ENCODE data around the gene PRMT1. TPM values are rescaled to one million over a fixed set of nuclear protein-coding genes. Genes with fewer than 3 reads are reported as not detected.

Gene PRMT1
- total RNA-seq, 1 donor from 2014 or later = 130 TPM

DNA sequence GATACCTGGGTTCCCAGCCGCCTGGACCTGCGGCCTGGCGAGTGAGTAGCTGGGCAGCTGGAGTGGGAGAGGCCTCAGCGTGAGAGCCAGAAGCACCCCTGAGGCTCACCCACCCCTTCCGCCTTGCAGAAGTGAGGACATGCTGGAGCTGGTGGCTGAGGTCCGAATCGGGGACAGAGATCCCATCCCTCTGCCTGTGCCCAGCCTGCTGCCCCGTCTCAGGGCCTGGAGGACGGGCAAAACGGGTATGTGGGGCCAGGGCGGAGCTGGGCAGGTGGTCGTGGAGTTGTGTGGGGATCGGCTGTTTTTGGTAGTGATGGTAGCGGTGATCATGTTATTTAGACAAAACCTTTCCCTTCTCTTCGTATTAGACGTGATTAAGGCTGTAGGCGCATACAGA lies 30.5 kb upstream of the PRMT1 start:
- no peak for ATAC-seq
- intact Hi-C loops (cut with micrococcal nuclease) = no loop called here
- DNase-seq = no peak

DNA sequence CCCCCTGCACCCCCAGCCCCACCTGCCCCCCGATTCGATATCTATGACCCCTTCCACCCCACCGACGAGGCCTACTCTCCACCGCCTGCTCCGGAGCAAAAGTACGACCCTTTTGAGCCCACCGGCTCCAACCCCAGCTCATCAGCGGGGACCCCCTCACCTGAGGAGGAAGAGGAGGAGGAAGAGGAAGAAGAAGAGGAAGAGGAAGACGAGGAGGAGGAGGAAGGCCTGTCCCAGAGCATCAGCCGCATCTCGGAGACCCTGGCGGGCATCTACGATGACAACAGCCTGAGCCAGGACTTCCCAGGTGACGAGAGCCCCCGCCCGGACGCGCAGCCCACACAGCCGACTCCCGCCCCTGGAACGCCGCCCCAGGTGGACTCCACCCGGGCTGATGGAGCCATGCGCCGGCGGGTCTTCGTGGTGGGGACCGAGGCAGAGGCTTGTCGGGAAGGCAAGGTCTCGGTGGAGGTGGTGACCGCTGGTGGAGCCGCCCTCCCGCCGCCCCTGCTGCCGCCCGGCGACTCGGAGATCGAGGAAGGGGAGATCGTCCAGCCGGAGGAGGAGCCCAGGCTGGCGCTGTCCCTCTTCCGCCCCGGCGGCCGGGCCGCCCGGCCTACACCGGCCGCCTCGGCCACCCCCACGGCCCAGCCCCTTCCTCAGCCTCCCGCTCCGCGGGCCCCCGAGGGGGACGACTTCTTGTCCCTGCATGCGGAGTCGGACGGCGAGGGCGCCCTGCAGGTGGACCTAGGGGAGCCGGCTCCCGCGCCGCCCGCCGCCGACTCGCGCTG lies 25.8 kb upstream of the PRMT1 start:
- intact Hi-C loops (cut with micrococcal nuclease) = no loop called here
- DNase-seq (no peak), ATAC-seq (no peak)

DNA sequence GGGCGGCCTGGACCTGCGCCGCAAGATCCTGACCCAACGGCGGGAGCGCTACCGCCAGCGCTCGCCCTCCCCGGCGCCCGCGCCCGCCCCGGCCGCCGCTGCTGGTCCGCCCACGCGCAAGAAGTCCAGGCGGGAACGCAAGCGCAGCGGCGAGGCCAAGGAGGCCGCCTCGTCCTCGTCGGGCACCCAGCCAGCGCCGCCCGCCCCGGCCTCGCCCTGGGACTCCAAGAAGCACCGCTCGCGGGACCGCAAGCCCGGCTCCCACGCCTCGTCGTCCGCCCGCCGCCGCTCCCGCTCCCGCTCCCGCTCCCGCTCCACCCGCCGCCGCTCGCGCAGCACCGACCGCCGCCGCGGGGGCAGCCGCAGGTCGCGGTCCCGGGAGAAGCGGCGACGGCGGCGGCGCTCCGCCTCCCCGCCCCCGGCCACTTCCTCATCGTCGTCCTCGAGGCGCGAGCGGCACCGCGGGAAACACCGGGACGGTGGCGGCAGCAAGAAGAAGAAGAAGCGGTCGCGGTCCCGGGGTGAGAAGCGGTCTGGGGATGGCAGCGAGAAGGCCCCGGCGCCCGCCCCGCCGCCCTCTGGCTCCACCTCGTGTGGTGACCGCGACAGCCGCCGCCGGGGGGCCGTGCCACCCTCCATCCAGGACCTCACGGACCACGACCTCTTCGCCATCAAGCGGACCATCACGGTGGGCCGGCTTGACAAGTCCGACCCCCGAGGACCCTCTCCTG lies 25.1 kb upstream of the PRMT1 start:
- DNase-seq (no peak), ATAC-seq (no peak)
- intact Hi-C loops (cut with micrococcal nuclease) = no loop called here

DNA sequence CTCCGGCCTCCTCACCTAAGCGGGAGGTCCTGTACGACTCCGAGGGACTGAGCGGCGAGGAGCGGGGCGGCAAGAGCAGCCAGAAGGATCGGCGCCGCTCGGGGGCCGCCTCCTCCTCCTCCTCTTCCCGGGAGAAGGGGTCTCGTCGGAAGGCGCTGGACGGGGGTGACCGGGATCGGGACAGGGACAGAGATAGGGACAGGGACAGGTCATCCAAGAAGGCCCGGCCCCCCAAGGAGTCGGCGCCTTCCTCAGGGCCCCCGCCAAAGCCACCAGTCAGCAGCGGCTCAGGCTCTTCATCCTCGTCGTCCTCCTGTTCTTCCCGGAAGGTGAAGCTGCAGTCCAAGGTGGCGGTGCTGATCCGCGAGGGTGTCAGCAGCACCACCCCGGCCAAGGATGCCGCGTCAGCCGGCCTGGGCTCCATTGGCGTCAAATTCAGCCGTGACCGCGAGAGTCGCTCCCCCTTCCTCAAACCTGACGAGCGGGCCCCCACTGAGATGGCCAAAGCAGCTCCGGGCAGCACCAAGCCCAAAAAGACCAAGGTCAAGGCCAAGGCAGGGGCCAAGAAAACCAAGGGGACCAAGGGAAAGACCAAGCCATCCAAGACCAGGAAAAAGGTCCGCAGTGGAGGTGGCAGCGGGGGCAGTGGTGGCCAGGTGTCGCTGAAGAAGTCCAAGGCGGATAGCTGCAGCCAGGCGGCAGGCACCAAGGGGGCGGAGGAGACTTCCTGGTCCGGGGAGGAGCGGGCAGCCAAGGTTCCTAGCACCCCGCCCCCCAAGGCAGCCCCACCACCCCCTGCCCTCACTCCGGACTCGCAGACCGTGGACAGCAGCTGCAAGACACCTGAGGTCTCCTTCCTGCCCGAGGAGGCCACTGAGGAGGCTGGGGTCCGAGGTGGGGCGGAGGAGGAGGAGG lies 24.3 kb upstream of the PRMT1 start:
- ATAC-seq = no peak
- DNase-seq = no peak
- intact Hi-C loops (cut with micrococcal nuclease) = no loop called here

DNA sequence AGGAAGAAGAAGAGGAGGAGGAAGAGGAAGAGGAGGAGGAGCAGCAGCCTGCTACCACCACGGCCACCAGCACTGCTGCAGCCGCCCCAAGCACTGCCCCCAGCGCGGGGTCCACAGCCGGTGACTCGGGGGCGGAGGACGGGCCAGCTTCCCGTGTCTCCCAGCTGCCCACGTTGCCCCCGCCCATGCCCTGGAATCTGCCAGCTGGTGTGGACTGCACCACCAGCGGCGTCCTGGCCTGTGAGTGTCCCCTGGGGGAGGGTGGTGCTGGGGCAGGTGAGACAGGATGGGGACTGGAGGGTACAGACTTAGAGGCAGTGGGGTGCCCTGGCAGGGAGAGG lies 23.6 kb upstream of the PRMT1 start:
- ATAC-seq (no peak), DNase-seq (no peak)
- intact Hi-C loops (cut with micrococcal nuclease) = no loop called here

DNA sequence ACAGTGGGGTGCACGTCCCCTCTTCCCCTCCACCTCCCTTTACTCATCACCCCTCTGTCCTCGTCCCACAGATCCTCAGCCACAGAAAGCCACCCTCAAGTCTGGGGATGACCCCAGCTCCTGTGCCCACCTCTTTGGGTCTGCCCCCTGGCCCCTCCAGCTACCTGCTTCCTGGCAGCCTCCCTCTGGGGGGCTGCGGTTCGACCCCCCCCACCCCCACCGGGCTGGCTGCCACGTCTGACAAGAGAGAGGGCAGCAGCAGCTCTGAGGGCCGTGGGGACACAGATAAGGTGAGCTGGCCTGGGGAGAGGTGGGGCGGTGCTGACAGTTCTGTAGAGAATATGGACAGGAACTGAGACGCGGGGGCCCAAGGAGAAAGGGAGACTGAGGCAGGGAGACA lies 22.5 kb upstream of the PRMT1 start:
- no peak for ATAC-seq
- DNase-seq = no peak
- intact Hi-C loops (cut with micrococcal nuclease) = no loop called here

DNA sequence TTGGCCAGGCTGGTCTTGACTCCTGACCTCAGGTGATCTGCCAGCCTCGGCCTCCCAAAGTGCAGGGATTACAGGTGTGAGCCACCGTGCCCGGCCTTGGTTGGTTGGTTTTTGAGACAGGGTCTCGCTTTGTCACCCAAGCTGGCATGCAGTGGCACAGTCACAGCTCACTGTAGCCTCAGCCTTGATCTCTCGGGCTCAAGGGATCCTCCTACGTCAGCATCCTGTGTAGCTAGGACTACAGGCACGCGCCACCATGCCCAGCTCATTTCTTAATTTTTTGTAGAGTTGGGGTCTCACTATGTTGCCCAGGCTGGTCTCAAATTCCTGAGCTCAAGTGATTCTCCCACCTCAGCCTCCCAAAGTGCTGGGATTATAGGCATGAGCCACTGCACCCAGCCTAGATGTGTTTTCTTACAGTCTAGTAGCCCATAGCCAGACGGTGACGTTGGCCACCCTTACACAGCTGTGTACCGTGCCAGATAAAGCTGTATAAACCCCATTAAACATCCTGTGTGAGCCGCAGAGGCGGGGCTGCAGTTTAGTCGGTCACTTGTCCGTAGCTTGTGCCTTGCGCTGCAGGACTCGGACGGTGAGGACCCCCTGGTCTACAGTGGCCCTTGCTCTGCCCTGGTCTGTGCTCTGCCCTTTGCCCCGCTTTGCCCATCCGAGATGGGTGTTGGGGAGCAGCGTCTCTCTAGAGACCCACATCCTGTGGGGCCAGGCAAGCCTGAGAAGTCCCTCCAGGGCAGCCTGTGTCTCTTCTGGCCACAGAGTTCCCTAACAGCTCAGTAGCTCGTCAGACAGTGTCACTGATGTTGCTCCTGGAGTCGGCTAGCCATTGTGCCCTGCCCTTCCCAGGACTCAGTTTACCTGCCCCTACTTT lies 21.3 kb upstream of the PRMT1 start:
- ATAC-seq (no peak), DNase-seq (no peak)
- intact Hi-C loops (cut with micrococcal nuclease) = no loop called here

DNA sequence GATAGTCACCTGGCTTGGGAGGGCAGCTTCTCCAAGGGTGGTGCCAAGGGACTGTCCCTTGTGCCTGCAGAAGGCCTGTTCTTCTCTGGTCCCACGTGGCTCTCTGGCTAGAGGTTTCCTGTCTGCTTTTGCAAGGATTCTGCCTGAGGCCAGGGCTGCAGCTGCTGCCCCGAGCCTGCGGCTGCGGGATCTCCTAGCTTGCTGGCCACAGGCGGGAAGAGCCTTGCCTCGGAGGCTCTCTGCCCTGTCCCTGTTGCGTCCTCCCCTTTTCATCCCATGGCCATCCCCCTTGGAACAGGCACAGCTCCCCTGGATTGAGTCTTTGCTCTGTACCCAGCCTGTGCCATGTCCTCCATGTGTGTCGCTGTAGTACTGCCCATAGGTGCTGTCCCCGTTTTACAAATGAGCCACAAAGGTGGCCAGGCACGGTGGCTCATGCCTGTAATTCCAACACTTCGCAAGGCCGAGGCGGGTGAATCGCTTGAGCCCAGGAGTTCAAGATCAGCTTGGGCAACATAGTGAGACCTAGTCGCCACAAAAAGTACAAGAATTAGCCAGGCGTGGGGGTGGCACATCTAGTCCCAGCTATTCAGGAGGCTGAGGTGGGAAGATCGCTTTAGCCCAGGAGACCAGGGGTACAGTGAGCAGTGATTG lies 20.5 kb upstream of the PRMT1 start:
- DNase-seq (no peak), ATAC-seq (no peak)
- intact Hi-C loops (cut with micrococcal nuclease) = no loop called here

DNA sequence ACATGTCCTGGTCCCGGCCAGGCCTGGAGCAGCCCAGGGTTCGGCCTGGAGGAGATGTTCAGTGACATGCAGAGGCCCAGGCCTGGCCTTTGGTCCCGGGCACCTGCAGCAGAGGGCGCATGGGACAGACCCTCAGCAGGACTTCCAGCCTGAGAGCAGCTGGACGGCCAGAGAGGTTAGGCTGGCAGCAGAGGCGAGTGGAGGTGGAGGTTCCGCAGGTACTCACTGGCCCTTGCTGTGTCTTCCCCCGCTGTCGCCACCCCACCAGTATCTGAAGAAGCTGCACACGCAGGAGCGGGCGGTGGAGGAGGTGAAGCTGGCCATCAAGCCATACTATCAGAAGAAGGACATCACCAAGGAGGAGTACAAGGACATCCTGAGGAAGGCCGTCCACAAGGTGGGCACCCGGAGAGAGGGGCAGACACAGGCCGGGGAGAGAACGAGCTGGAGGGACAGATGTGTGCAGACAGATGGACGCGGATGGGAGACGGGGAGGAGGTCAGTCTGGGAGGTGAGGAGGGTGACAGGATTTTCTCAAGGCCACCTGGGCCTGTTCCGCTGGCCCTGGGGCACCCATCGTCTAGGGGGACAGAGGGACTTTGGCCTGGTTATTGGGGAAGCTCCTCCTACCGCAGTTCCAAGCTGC lies 19.5 kb upstream of the PRMT1 start:
- intact Hi-C loops (cut with micrococcal nuclease) = no loop called here
- ATAC-seq (no peak), DNase-seq (no peak)

DNA sequence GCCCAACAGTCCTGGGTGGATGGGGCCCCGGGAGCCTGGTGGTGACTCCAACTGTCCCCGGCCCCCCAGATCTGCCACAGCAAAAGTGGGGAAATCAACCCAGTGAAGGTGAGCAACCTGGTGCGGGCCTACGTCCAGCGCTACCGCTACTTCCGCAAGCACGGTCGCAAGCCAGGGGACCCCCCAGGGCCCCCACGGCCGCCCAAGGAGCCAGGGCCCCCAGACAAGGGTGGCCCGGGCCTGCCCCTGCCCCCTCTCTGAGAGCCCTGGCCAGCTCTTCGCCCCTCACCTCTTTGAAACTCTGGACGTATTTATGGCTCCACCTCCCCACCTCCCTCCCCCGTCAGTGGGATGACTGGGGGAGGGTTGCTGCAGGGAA lies 18.9 kb upstream of the PRMT1 start:
- intact Hi-C loops (cut with micrococcal nuclease) = no loop called here
- no peak for DNase-seq
- no peak for ATAC-seq

DNA sequence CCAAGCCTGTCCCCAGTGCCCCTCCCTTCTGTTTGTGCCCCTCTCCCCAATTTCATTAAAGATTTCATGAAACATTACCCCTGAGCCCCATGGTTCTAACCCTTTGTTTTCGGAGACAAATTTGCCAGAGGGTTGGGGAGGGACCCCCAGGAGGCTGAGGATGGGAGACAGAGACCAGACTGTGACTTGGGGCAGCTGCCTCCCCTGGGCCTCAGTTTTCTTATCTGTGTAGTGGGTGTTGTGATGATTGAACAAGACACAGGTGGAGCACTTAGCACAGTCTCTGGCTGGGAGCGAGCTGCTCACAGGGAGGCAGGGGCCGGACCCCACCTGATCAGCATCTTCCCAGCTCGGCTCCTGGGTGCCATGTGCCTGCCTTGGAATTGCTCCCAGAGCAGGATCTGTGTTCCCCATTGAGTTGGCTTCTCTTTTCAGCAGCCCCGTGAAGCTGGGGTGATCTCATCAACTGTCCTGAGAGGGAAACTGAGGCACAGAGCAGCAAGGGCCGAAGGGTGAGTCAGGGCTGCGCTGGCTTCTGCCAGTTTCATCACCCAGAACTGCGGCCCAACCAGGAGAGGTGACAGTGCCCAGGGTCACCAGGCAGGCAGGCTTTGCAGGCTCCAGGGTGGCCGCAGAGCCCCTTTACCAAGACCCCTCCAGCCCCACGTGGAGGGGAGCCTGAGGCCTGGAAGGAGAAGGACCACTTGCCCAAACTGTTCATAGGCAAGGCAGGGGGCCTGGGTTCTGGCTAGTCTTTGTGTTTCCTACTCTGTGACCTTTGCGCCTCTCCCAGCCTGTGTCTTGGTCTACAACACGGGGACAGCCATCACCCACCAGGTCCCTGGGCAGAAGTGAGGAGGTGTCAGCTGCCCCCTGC lies 18.3 kb upstream of the PRMT1 start:
- intact Hi-C loops (cut with micrococcal nuclease) = no loop called here
- ATAC-seq = no peak
- no peak for DNase-seq

DNA sequence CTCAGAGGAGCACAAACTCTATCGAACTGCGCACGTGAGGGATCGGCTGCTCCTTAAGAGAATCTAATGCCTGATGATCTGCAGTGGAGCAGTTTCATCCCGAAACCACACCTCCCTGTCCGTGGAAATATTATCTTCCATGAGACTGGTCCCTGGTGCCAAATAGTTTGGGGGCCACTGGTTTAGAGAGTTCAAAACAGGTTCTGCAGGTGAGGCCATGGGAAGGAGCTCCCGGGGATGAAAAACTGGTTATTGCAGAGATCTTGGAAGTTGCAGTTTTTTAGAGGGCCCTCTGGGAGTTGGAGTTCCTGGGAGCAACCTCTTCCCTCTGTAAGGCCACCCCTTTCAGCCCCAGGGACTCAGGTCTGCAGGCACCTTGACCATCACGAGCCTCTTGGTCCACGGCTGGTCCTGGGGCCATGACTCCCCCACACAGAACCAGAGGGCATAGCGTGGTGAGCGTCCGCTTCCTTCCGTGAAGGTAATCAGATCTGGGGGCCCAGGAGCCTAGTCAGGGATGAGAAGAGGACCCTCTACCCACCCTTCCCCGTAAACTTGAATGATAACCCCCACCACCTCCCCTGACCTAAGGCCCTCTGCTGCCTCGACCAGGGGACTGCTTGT lies 16.6 kb upstream of the PRMT1 start:
- intact Hi-C loops (cut with micrococcal nuclease) = no loop called here
- ATAC-seq = no peak

DNA sequence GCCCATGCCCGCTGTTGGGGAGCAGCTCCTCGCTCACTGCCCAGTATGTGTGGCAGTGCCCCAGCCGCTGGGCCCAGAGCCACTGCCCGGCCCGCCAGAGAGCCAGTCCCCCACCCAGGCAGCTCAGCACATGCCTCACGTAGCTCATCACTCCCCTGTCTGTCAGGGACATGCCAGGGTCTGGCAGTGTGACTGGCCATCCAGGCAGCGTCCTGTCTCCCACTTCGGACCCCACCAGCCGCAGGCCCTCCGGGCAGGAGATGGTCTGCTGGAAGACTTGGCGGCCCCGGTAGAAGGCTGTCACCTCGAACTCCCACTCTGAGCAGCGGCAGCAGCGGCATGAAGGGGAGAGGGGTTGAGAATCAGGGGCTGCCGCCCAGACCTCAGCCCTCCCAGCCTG lies 15.1 kb upstream of the PRMT1 start:
- ATAC-seq = no peak
- DNase-seq = no peak
- intact Hi-C loops (cut with micrococcal nuclease) = no loop called here

More for the DNA sequence above, 16.6 kb upstream of the PRMT1 start:
- DNase-seq = no peak

DNA sequence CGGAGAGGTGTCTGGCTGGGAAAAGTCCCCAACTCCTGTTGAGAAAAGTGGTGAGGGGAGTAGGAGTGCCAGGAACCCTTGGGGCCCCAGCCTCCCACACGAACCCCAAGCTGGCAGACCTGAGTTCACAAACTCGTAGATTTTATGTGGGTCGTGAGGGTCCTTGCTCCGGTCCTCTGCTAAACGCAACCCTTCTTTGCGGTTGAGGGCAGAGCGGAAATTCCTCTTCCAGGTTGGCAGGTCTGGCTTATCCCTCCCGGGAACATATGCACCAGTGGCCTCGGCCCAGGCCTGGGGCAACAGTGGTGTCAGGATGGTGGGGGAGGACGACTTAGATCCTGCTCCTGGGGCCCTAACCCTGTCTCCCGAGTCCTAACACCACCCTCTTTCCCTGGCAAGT lies 13.8 kb upstream of the PRMT1 start:
- intact Hi-C loops (cut with micrococcal nuclease) = no loop called here
- DNase-seq (no peak), ATAC-seq (no peak)

DNA sequence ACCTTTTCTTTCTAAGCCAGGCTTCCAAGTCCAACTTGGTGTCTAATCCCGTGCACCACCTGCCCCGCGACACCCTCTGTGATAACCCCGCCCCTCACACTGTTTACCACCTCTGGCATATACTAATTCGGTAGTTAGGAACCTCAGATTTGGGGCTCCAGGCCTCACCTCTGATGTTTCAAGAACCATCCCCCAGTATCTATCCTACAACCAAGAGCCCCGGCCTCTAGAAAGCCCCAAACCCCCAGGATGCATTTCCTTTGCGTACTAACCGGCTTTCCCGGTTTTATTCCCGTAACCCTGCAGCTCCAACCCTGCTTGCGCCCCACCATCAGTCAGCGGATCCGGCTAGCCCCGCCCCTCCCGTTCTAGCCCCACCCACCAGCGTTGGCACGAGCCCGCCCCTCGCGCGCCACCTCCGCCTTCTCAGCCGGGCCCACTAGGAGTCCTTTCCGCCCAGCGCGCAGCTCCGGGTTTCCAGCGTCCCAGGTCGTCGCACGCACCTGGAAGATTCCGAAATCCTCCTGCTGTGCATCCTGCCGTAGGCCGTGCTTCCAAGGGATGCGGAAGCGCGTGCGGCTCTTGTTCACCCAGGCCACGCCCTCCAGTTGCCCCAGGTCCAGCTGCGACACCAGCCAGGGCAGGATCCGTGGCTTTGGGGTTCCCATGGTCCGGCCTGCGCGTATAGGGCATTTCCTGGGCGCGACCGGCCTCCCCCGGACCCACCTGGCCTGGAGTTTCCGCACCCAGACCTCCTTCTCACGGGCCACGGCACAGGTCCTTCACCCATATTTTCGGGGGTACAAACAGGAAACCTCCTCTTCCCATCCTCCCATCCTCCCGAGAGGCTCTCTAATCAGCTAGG lies 12.7 kb upstream of the PRMT1 start:
- DNase-seq (peak; percentile 93), ATAC-seq (peak; percentile 84)
- intact Hi-C loops (cut with micrococcal nuclease) = no loop called here

DNA sequence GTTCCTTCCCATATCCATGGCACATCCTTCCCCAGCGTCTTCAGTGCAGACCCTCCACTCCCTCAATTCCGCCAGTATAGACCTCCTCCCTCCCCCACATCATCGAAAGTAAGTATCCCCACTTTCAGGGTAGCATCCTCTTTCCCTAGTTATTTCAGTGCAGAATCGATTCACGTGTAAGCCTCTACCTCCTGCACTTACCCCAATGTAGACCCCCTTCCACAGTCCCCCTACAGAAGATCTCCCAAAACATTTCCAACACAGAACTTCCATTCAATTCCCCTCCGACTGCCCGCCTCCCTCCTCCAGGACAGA lies 12.1 kb upstream of the PRMT1 start:
- ATAC-seq (no peak), DNase-seq (no peak)
- intact Hi-C loops (cut with micrococcal nuclease) = no loop called here
